Small intestine (tissue), 7 donors: ENCODE measurements around the gene MAP1B. TPM values are rescaled to one million over a fixed set of nuclear protein-coding genes. Genes with fewer than 3 reads are reported as not detected.

Experiments used
- DNase-seq, 2 donors: peaks; one replicate each; pipeline versions ENCODE4 v3.0.0 to v3.0.0-alpha.2; 2013
- FAIRE-seq: peaks from 2 replicates; lab custom pipeline; 2012; peaks lifted over from hg19 to GRCh38; lab: Jason Lieb, UNC
- H3K27ac ChIP-seq, 3 donors: one replicate each; pipeline ENCODE4 v1.5.1; 2013; ENCODE audit warnings: low read length in 2 of 3, mild to moderate bottlenecking in 2 of 3, control low read depth in 1 of 3, inconsistent platforms in 1 of 3, low read depth in 1 of 3, moderate library complexity in 1 of 3
- H3K27me3 ChIP-seq, 3 donors: one replicate each; pipeline ENCODE4 v1.6.1; 2013; ENCODE audit warnings: low read length in 3 of 3, inconsistent platforms in 1 of 3; ENCODE audit not compliant: control insufficient read depth in 3 of 3, insufficient read depth in 3 of 3
- H3K36me3 ChIP-seq, 3 donors: one replicate each; pipeline ENCODE4 v1.6.1; 2013; ENCODE audit warnings: low read length in 3 of 3, inconsistent platforms in 1 of 3, low read depth in 1 of 3, mild to moderate bottlenecking in 1 of 3, moderate library complexity in 1 of 3; ENCODE audit not compliant: control insufficient read depth in 3 of 3, insufficient read depth in 2 of 3
- H3K4me1 ChIP-seq, 3 donors: one replicate each; pipeline ENCODE4 v1.6.1; 2013; ENCODE audit warnings: low read length in 2 of 3, inconsistent platforms in 1 of 3, low read depth in 1 of 3, mild to moderate bottlenecking in 1 of 3, moderate library complexity in 1 of 3; ENCODE audit not compliant: control insufficient read depth in 3 of 3, insufficient read depth in 2 of 3
- H3K4me3 ChIP-seq, 3 donors: one replicate each; pipeline ENCODE4 v1.5.1; 2013; ENCODE audit warnings: low read length in 3 of 3, control low read depth in 1 of 3, inconsistent platforms in 1 of 3, low read depth in 1 of 3, mild to moderate bottlenecking in 1 of 3, moderate library complexity in 1 of 3
- H3K9me3 ChIP-seq, 2 donors: one replicate each; pipeline ENCODE4 v1.6.1; 2013; ENCODE audit warnings: low read depth in 1 of 2, low read length in 1 of 2; ENCODE audit not compliant: control insufficient read depth in 2 of 2, insufficient read depth in 1 of 2
- WGBS, 3 donors: extraction: QIAGEN DNeasy Blood & Tissue Kit; methylation state at CpG; one replicate each; pipeline ENCODE4 v1.1.7; 2013; 5-methylcytosine and 5-hydroxymethylcytosine counted together
- polyA plus RNA-seq, 4 donors: library from polyadenylated mRNA; stranded (reverse) in 3 of 4; unstranded in 1 of 4; fragments of 200-250 nt in 3 of 4; fragments of 120-200 nt in 1 of 4; gene quantifications; one replicate each; pipeline versions ENCODE4 v1.2.1 to v1.2.3, GENCODE V29; 2013
- donor health status: healthy with polysubstance abuse.
- donor health status: control.
- donor health status: control.
- donor health status: Bipolar disorder and iron deficiency.
- donor health status: healthy.

Gene MAP1B
- polyA plus RNA-seq, 4 donors, result 0.45 to 7.4 (median 2.7) TPM

- peaks cover 0 to 3% (median 0%) of the 10 kb centered on the region in 3 donors for H3K36me3 ChIP-seq
- no peaks in the 10 kb centered on the region for H3K9me3 ChIP-seq
- FAIRE-seq (no peak), DNase-seq (no peak)
- WGBS, 3 donors, result 72 to 88% (median 75%) methylated on average over 5 of the region's 5 CpGs
- no peak overlapping the region for H3K4me3 ChIP-seq
- no peak overlapping the region for H3K27ac ChIP-seq
- H3K4me1 ChIP-seq, result no peaks in the 10 kb centered on the region
- no peaks in the 10 kb centered on the region for H3K27me3 ChIP-seq
Measured at GRCh38 chr5:72187388-72188075, 80.3 kb downstream of the MAP1B start.

- Histone ChIP-seq H3K4me1 (no peaks in the 10 kb centered on the region), H3K9me3 (no peaks in the 10 kb centered on the region), H3K27me3 (no peaks in the 10 kb centered on the region), H3K27ac (no peak overlapping the region), H3K4me3 (no peak overlapping the region), H3K36me3 (peaks cover 0 to 3% (median 0%) of the 10 kb centered on the region in 3 donors)
- FAIRE-seq, result no peak
- WGBS, 3 donors, result 86 to 93% (median 88%) methylated on average over 2 of the region's 2 CpGs
- DNase-seq, result no peak
Measured at GRCh38 chr5:72188166-72188565, 80.9 kb downstream of the MAP1B start.

- WGBS, 3 donors, result 93 to 96% (median 95%) methylated on average over 2 of the region's 2 CpGs
- H3K36me3 ChIP-seq, result no peaks in the 10 kb centered on the region
- FAIRE-seq (no peak), DNase-seq (no peak)
- H3K27me3 ChIP-seq, result no peaks in the 10 kb centered on the region
- no peak overlapping the region for H3K27ac ChIP-seq
- no peaks in the 10 kb centered on the region for H3K9me3 ChIP-seq
- H3K4me3 ChIP-seq, result no peak overlapping the region
- no peaks in the 10 kb centered on the region for H3K4me1 ChIP-seq
Measured at GRCh38 chr5:72189146-72189545, 81.9 kb downstream of the MAP1B start.

GRCh38 chr5:72191404-72191803 lies 84.1 kb downstream of the MAP1B start:
- 76 to 79% (median 79%) methylated on average over 3 of the region's 3 CpGs for WGBS, 3 donors
- Histone ChIP-seq H3K27ac (no peak overlapping the region), H3K9me3 (no peaks in the 10 kb centered on the region), H3K36me3 (peaks cover 0 to 8% (median 0%) of the 10 kb centered on the region in 3 donors), H3K4me1 (no peaks in the 10 kb centered on the region), H3K4me3 (no peak overlapping the region), H3K27me3 (no peaks in the 10 kb centered on the region)
- FAIRE-seq, result no peak
- DNase-seq, result no peak

GRCh38 chr5:72194846-72195245 lies 87.6 kb downstream of the MAP1B start:
- 79 to 86% (median 80%) methylated on average over 6 of the region's 6 CpGs for WGBS, 3 donors
- no peak for FAIRE-seq
- Histone ChIP-seq H3K27me3 (no peaks in the 10 kb centered on the region), H3K36me3 (peaks cover 0 to 13% (median 0%) of the 10 kb centered on the region in 3 donors), H3K9me3 (peaks cover 0 to 3% of the 10 kb centered on the region in 2 donors), H3K4me1 (no peaks in the 10 kb centered on the region), H3K4me3 (no peak overlapping the region), H3K27ac (no peak overlapping the region)
- no peak for DNase-seq

- 89 to 95% (median 93%) methylated on average over 10 of the region's 10 CpGs for WGBS, 3 donors
- Histone ChIP-seq H3K4me1 (no peaks in the 10 kb centered on the region), H3K9me3 (peaks cover 0 to 3% of the 10 kb centered on the region in 2 donors), H3K27me3 (no peaks in the 10 kb centered on the region), H3K36me3 (peaks cover 0 to 13% (median 0%) of the 10 kb centered on the region in 3 donors), H3K27ac (no peak overlapping the region), H3K4me3 (no peak overlapping the region)
- DNase-seq (no peak), FAIRE-seq (no peak)
Measured at GRCh38 chr5:72195581-72195980, 88.3 kb downstream of the MAP1B start.

- H3K27ac ChIP-seq, result no peak overlapping the region
- no peak overlapping the region for H3K4me3 ChIP-seq
- peaks cover 0 to 13% (median 0%) of the 10 kb centered on the region in 3 donors for H3K36me3 ChIP-seq
- H3K9me3 ChIP-seq, result peaks cover 0 to 3% of the 10 kb centered on the region in 2 donors
- H3K4me1 ChIP-seq, result no peaks in the 10 kb centered on the region
- no peak for FAIRE-seq
- no peak for DNase-seq
- H3K27me3 ChIP-seq, result no peaks in the 10 kb centered on the region
- 92 to 95% (median 94%) methylated on average over 5 of the region's 5 CpGs for WGBS, 3 donors
Measured at GRCh38 chr5:72197393-72197792, 90.1 kb downstream of the MAP1B start.

- no peaks in the 10 kb centered on the region for H3K27me3 ChIP-seq
- DNase-seq (no peak), FAIRE-seq (no peak)
- peaks cover 0 to 15% (median 0%) of the 10 kb centered on the region in 3 donors for H3K36me3 ChIP-seq
- no peaks in the 10 kb centered on the region for H3K4me1 ChIP-seq
- H3K27ac ChIP-seq, result no peak overlapping the region
- no peak overlapping the region for H3K4me3 ChIP-seq
- WGBS, 3 donors, result 94 to 97% (median 94%) methylated on average over 15 of the region's 15 CpGs
- H3K9me3 ChIP-seq, result peaks cover 0 to 3% of the 10 kb centered on the region in 2 donors
Measured at GRCh38 chr5:72199681-72200080, 92.4 kb downstream of the MAP1B start.
